ENCODE data around the gene TAGAP. TPM values are rescaled to one million over a fixed set of nuclear protein-coding genes. Genes with fewer than 3 reads are reported as not detected.

The TAGAP gene
- total and polyA plus RNA-seq, 2 donors (not counting 3 experiments of a cell fraction or from before 2014, with no cell fraction given), result not detected

DNA sequence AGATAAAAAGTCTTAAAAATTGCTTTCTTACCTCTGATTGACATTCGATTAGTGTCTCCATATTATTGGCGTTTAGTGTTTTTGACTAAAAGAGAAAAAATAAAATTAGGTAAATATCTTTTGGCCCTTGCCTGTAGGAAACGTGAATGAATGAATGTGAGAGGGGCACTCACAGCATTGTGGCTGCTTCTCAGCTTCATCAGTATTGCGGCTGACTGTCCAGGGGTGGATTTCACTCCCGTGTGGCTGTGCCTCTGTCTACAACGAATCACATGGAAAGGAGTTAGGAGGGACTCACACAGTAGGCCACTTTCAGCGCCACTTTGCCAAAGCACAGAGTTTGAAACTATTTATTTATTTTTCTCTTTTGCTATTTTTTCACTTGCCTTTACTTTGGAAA, 844 bp downstream of the TAGAP start:
- Histone ChIP-seq H3K79me2 (ENCODE audit: control insufficient read depth, insufficient read depth, low read length) (no peaks in the 10 kb centered on the region), H3K9ac (replicated peaks; ENCODE audit: extremely low read depth, insufficient read depth, low read length) (no peak overlapping the region), H4K20me1 (replicated peaks; ENCODE audit: control insufficient read depth, extremely low read depth, insufficient read depth, low read length) (no peaks in the 10 kb centered on the region), H2AFZ (ENCODE audit: low read depth, low read length) (no peak overlapping the region), H3K4me1 (ENCODE audit: control insufficient read depth, extremely low read depth, insufficient read depth, low read length) (no peaks in the 10 kb centered on the region), H3K9me3 (replicated peaks; ENCODE audit: control insufficient read depth, insufficient read depth, low read length) (no peaks in the 10 kb centered on the region), H3K4me2 (ENCODE audit: insufficient read depth, low read length) (no peak overlapping the region), H3K9me1 (replicated peaks; ENCODE audit: control insufficient read depth, extremely low read depth, insufficient read depth, low read length) (no peaks in the 10 kb centered on the region), H3K27me3 (ENCODE audit: control insufficient read depth in 2 of 2, insufficient read depth in 2 of 2, low read length in 2 of 2) (peaks cover 5 to 6% of the 10 kb centered on the region in 2 experiments), H3K27ac (ENCODE audit: insufficient read depth, low read depth, low read length) (no peak overlapping the region), H3K36me3 (ENCODE audit: control insufficient read depth in 2 of 2, extremely low read depth in 1 of 2, insufficient read depth in 2 of 2, low read length in 2 of 2) (no peaks in the 10 kb centered on the region), H3K4me3 (replicated peaks in 1 of 3; ENCODE audit: insufficient read depth in 1 of 3, low read depth in 1 of 3, low read length in 3 of 3) (no peak overlapping the region)
- DNase-seq (ENCODE audit: low read depth, low spot score), result no peak
- POLR2A ChIA-PET, result no interaction called here
- TF ChIP-seq, protein P1, sequence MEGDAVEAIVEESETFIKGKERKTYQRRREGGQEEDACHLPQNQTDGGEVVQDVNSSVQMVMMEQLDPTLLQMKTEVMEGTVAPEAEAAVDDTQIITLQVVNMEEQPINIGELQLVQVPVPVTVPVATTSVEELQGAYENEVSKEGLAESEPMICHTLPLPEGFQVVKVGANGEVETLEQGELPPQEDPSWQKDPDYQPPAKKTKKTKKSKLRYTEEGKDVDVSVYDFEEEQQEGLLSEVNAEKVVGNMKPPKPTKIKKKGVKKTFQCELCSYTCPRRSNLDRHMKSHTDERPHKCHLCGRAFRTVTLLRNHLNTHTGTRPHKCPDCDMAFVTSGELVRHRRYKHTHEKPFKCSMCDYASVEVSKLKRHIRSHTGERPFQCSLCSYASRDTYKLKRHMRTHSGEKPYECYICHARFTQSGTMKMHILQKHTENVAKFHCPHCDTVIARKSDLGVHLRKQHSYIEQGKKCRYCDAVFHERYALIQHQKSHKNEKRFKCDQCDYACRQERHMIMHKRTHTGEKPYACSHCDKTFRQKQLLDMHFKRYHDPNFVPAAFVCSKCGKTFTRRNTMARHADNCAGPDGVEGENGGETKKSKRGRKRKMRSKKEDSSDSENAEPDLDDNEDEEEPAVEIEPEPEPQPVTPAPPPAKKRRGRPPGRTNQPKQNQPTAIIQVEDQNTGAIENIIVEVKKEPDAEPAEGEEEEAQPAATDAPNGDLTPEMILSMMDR (IDR thresholded peaks at IDR 0.05; ENCODE audit: extremely low read depth in 1 of 2, insufficient read depth in 1 of 2, low read depth in 1 of 2, low read length in 2 of 2), result no peak
- TF ChIP-seq EZH2 (IDR thresholded peaks at IDR 0.05; ENCODE audit: borderline replicate concordance, low read depth, low read length, severe bottlenecking), result no peak
- no peak for TF ChIP-seq POLR2A (IDR thresholded peaks at IDR 0.05; ENCODE audit: low read depth, low read length)
- TF ChIP-seq GATA2 (IDR thresholded peaks at IDR 0.05; ENCODE audit: insufficient read depth, insufficient read length, low read depth, low read length), result no peak
- no peak for TF ChIP-seq POLR2AphosphoS5 (IDR thresholded peaks at IDR 0.05; ENCODE audit: insufficient read depth, low read depth, low read length)
- no peak for TF ChIP-seq JUN (IDR thresholded peaks at IDR 0.05; ENCODE audit: borderline replicate concordance, insufficient read depth, insufficient read length, low read depth)
- TF ChIP-seq, protein P2, sequence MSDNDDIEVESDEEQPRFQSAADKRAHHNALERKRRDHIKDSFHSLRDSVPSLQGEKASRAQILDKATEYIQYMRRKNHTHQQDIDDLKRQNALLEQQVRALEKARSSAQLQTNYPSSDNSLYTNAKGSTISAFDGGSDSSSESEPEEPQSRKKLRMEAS (IDR thresholded peaks at IDR 0.05; ENCODE audit: insufficient read depth, insufficient read length), result no peak
- no peak for TF ChIP-seq FOS (IDR thresholded peaks at IDR 0.05; ENCODE audit: borderline replicate concordance, insufficient read depth, low read length)
- intact Hi-C loops (cut with micrococcal nuclease), result no loop called here
- dilution Hi-C loops (cut with MboI; ENCODE audit: extremely low pct_ligation_motif_present, low sequenced_read_pairs), result no loop called here
- no TSS peak for BruUV-seq (replicated peaks)
- CTCF ChIA-PET, result interaction anchor here (1.0 to 3.8 kb wide), 3 partner anchors 60 to 91 kb away, joined by 3 to 42 read pairs (median 15); no protein-coding TSS in a partner anchor
- no peak for FAIRE-seq
